ENCODE results near the gene SLC23A2.

GRCh38 chr20:4858000-4858399, 143.3 kb downstream of the SLC23A2 start:
- no peak for TF ChIP-seq CTCF (IDR thresholded peaks at IDR 0.05)
- TF ChIP-seq REST (IDR thresholded peaks at IDR 0.05; ENCODE audit: insufficient read depth in 1 of 2, low read depth in 2 of 2, low read length in 1 of 2), result no peak
- no peak for TF ChIP-seq SIN3A (IDR thresholded peaks at IDR 0.05; ENCODE audit: borderline replicate concordance, insufficient read depth, low read depth, low read length)
- no peak for TF ChIP-seq POLR2AphosphoS5 (IDR thresholded peaks at IDR 0.05; ENCODE audit: low read depth, low read length)

Data from Panc1 (cell line).